Activated B cell treated with CpG ODN at 0.5 μM for 24 hours (primary cell): ENCODE data around the gene RAB11FIP4. TPM values are rescaled to one million over a fixed set of nuclear protein-coding genes. Genes with fewer than 3 reads are reported as not detected.

Experiments used
- ATAC-seq: fragments of 200-7000 bp; cut with Tn5 transposase; one replicate; pipeline ENCODE4 v1.10.0; 2021; ENCODE audit warnings: low read depth, mild to moderate bottlenecking, moderate library complexity
- CTCF ChIA-PET: fragments of 350-600 bp; sonication (Branson Sonifier 250); formaldehyde crosslinking; loops from one replicate; lab custom pipeline; 2021; ENCODE audit warnings: antibody characterized with exemption; lab: Charles Lee
- POLR2A ChIA-PET: fragments of 350-600 bp; sonication (Branson Sonifier 250); formaldehyde crosslinking; loops from one replicate; lab custom pipeline; 2021; ENCODE audit warnings: antibody characterized with exemption; lab: Charles Lee
- DNase-seq: peaks from one replicate; pipeline ENCODE4 v3.0.0; 2022
- H3K27ac Mint-ChIP-seq: one replicate; pipeline ENCODE4 v1.8.0; 2020; ENCODE audit warnings: mixed read lengths
- H3K27me3 Mint-ChIP-seq: one replicate; pipeline ENCODE4 v1.8.0; 2021; ENCODE audit warnings: mixed read lengths
- H3K36me3 Mint-ChIP-seq: one replicate; pipeline ENCODE4 v1.8.0; 2021; ENCODE audit warnings: low read depth, mixed read lengths
- H3K4me1 Mint-ChIP-seq: one replicate; pipeline ENCODE4 v1.8.0; 2021; ENCODE audit warnings: mixed read lengths
- H3K4me3 Mint-ChIP-seq: one replicate; pipeline ENCODE4 v1.8.0; 2020; ENCODE audit warnings: mild to moderate bottlenecking, mixed read lengths
- H3K9me3 Mint-ChIP-seq: one replicate; pipeline ENCODE4 v1.8.0; 2020; ENCODE audit warnings: mixed read lengths
- intact Hi-C: fragments of 100-400 bp; cut with micrococcal nuclease; formaldehyde crosslinking; loops from one replicate; pipeline ENCODE4 v1.15.1; 2024
- total RNA-seq: library from RNA; stranded (reverse); gene quantifications from 2 replicates; pipeline ENCODE4 v1.2.3, GENCODE V29; 2022
- TF ChIP-seq, protein P1 (sequence below): fragments of 200-600 bp; IDR thresholded peaks from one replicate; pipeline ENCODE4 v1.8.0; 2022; ENCODE audit warnings: antibody characterized with exemption, mild to moderate bottlenecking

RAB11FIP4 gene
- total RNA-seq, 1 donor from 2014 or later, result 43.2 TPM

DNA sequence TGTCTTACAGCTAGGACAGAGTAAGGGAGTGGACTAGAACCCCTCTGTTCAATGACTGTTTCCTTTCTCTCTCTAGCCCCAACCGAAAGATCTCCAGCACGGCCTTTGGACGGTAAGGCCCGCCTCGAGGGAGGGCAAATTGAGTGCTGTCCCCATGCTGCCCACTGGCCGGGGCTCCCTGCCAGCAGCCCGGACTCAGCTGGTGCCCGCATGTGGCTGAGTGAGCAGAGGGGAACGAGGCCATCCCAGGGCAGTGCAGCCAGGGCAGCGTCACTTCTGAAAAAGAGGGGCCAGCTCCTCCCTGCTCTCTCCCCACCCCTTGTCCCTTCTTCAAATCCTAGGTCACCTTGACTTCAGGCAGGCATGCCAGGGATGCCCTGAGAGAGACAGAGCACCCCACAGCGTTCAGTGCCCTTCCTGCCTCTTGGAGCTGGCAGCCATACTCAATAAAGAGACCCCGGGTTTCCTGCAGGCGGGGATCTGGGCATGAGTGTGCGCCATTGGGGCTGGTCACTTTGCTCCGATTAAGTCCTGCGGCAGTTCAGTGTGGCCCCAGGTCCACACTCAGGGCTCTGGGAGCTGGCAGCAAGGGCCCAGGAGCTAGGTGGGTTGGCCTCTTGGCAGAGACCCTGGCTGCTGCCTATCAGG lies 130.9 kb downstream of the RAB11FIP4 start:
- no peaks in the 10 kb centered on the region for H3K9me3 Mint-ChIP-seq
- no peaks in the 10 kb centered on the region for H3K27me3 Mint-ChIP-seq
- no peak overlapping the region for H3K4me3 Mint-ChIP-seq
- intact Hi-C loops, result no loop called here
- H3K36me3 Mint-ChIP-seq, result peaks cover 72% of the 10 kb centered on the region
- H3K27ac Mint-ChIP-seq, result no peak overlapping the region
- ATAC-seq (no peak), DNase-seq (no peak)
- TF ChIP-seq, protein P1, sequence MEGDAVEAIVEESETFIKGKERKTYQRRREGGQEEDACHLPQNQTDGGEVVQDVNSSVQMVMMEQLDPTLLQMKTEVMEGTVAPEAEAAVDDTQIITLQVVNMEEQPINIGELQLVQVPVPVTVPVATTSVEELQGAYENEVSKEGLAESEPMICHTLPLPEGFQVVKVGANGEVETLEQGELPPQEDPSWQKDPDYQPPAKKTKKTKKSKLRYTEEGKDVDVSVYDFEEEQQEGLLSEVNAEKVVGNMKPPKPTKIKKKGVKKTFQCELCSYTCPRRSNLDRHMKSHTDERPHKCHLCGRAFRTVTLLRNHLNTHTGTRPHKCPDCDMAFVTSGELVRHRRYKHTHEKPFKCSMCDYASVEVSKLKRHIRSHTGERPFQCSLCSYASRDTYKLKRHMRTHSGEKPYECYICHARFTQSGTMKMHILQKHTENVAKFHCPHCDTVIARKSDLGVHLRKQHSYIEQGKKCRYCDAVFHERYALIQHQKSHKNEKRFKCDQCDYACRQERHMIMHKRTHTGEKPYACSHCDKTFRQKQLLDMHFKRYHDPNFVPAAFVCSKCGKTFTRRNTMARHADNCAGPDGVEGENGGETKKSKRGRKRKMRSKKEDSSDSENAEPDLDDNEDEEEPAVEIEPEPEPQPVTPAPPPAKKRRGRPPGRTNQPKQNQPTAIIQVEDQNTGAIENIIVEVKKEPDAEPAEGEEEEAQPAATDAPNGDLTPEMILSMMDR, result no peak
- ChIA-PET CTCF (interaction anchor here (0.7 to 9.7 kb wide), 7 partner anchors 12 to 320 kb away, joined by 3 to 155 read pairs (median 43); no protein-coding TSS in a partner anchor), POLR2A (interaction anchor here (0.7 to 1.0 kb wide), 2 partner anchors 12 to 15 kb away, joined by 3 to 4 read pairs; no protein-coding TSS in a partner anchor)
- peaks cover 9% of the 10 kb centered on the region for H3K4me1 Mint-ChIP-seq

DNA sequence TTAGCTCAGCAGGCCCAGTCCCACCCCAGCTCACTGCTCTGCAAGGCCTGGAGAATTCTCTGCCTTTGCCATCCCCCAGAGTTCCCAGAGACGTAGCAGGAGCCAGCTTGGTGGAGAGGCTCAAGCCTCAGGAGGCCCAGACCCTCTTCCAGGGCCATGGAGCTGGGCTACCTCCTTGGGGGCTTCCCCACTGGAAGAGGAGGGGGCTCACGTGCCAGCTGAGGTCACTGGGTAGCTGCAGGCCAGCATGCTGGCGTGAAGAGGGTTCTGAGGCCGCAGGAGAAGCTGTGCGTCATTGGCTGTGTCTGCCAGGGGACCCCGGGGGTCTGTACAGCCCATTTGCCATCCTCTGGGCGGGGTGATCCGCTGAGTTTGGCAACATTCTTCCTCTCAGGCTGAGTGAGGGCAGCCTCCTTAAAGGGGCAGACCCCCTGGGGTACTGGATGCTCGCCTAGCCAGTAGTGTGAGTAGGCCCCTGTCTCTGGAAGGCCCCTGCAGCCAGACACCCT lies 131.6 kb downstream of the RAB11FIP4 start:
- DNase-seq (no peak), ATAC-seq (no peak)
- peaks cover 72% of the 10 kb centered on the region for H3K36me3 Mint-ChIP-seq
- H3K27me3 Mint-ChIP-seq, result no peaks in the 10 kb centered on the region
- ChIA-PET CTCF (interaction anchor here (4.8 to 9.7 kb wide), 5 partner anchors 12 to 319 kb away, joined by 37 to 155 read pairs (median 53); no protein-coding TSS in a partner anchor), POLR2A (interaction anchor here (1.0 kb wide), 1 partner anchor 14 kb away, joined by 3 read pairs; no protein-coding TSS in a partner anchor)
- H3K4me1 Mint-ChIP-seq, result peaks cover 9% of the 10 kb centered on the region
- TF ChIP-seq, protein P1, result no peak
- H3K27ac Mint-ChIP-seq, result no peak overlapping the region
- intact Hi-C loops, result no loop called here
- no peaks in the 10 kb centered on the region for H3K9me3 Mint-ChIP-seq
- H3K4me3 Mint-ChIP-seq, result no peak overlapping the region

DNA sequence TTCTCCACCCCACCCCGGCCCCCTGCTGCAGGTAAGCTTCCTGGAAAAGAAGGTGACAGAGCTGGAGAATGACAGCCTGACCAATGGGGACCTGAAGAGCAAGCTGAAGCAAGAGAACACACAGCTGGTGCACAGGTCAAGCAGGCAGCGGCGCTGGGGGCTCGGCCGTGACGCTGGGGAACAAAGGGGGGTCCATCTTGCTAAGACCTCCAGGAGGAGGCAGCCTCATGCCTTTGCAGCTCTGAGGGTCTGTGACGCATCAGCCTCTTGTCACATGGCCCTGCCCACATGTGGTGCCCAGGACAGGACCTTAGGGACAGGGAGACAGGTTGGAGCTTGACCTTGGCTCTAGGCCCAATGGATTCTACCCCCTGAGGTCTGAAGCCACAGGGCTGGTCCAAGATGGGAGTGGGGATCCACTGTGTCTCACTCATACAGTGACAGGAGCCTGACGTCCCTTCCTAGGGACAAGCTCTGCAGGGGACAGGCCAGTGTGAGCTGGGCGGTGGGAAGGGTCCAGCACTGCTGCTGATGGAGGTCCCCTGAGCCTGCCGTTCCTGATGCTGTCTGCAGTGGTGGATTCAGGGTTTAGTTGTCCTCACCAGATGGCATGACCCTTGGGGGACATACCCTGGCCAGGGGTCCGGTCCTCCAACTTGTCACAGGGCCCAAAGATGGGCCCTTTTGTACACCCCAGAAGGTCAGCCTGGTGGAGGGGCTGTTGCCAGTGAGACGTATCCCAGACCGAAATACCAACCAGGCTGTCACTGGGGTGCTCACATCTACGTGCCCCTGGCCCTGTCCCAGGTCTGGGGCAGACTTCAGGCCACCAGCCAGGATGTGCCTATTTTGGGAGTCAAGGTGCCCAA lies 132.6 kb downstream of the RAB11FIP4 start:
- TF ChIP-seq, protein P1, result no peak
- H3K9me3 Mint-ChIP-seq, result no peaks in the 10 kb centered on the region
- POLR2A ChIA-PET, result interaction anchor here (1.2 to 2.4 kb wide), 2 partner anchors 14 to 87 kb away, joined by 3 to 15 read pairs; no protein-coding TSS in a partner anchor
- no peak overlapping the region for H3K4me3 Mint-ChIP-seq
- intact Hi-C loops, result loop anchor here (2.0 kb wide), 2 partner anchors 15 to 35 kb away; no protein-coding TSS in a partner anchor
- peaks cover 9% of the 10 kb centered on the region for H3K4me1 Mint-ChIP-seq
- H3K27ac Mint-ChIP-seq, result no peak overlapping the region
- CTCF ChIA-PET, result interaction anchor here (0.7 to 9.7 kb wide), 9 partner anchors 11 to 1850 kb away, joined by 3 to 155 read pairs (median 37); no protein-coding TSS in a partner anchor
- ATAC-seq (no peak), DNase-seq (no peak)
- no peaks in the 10 kb centered on the region for H3K27me3 Mint-ChIP-seq
- H3K36me3 Mint-ChIP-seq, result peaks cover 74% of the 10 kb centered on the region

DNA sequence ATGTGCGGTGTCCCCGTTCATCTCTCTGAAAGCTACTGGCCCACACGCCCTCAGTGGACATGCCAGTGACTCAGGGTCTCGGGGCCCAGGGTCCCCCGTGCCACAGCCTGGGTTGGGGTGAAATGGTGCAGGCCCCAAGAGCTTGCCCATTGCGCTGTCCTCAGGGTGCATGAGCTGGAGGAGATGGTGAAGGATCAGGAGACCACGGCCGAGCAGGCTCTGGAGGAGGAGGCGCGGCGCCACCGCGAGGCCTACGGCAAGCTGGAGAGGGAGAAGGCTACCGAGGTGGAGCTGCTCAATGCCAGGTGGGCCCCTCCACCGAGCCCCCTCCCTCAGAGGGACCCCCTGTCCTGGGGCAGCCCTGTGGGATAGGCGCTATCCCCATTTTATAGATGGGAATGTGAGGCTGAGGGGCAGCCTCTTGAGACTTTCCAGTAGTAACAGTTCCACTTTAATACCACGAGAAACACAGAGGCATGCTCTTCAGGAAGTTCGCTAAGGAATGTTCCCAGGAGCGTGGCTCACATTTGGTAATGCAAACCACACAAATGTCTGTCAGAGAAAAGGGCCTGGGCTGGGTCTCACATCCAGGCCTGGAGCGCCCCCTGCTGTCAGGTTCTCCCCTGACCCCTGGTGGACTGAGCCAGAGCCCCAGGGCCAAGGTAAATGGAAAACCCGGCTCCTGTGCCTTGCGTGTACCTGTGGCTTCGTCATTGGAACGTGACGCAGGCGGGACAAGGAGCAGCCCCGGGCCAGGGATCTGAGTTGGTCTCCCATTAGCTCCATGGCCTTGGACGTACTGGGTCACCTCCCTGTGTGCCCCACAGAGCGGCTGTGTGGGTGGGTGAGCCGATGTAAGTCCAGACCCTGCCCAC lies 133.7 kb downstream of the RAB11FIP4 start:
- ChIA-PET CTCF (interaction anchor here (0.9 to 9.7 kb wide), 12 partner anchors 10 to 317 kb away, joined by 3 to 155 read pairs (median 8); no protein-coding TSS in a partner anchor), POLR2A (interaction anchor here (0.7 to 2.4 kb wide), 7 partner anchors 10 to 317 kb away, joined by 3 to 15 read pairs (median 3); no protein-coding TSS in a partner anchor)
- no peaks in the 10 kb centered on the region for H3K9me3 Mint-ChIP-seq
- no peaks in the 10 kb centered on the region for H3K27me3 Mint-ChIP-seq
- TF ChIP-seq, protein P1, result peak; percentile 88
- ATAC-seq, result peak; percentile 78
- peaks cover 9% of the 10 kb centered on the region for H3K4me1 Mint-ChIP-seq
- peaks cover 73% of the 10 kb centered on the region for H3K36me3 Mint-ChIP-seq
- intact Hi-C loops, result loop anchor here (1.0 to 5.0 kb wide), 7 partner anchors 16 to 513 kb away; no protein-coding TSS in a partner anchor
- DNase-seq, result peak; percentile 89
- H3K4me3 Mint-ChIP-seq, result no peak overlapping the region
- H3K27ac Mint-ChIP-seq, result peak overlapping the region; percentile 24
